ENCODE results near the gene FBXL17.
A peak's percentile ranks its signal among the peaks of the same experiment; 100 is the strongest.
"Not testable (repeated sequence)": the region's sequence is repeated elsewhere in the genome, so short reads cannot be mapped to it uniquely, and the experiment has no call there.

The FBXL17 gene

GRCh38 chr5:108381954-108382783, at the start of gene FBXL17:
FBXL17 (minus strand) TSS chr5:108382098.
- DNase-seq (ENCODE audit: low spot score), result peak; percentile 88

GRCh38 chr5:108430931-108431608, 49.2 kb upstream of the FBXL17 start:
- no peak for DNase-seq (ENCODE audit: low spot score)

- no peak for DNase-seq (ENCODE audit: low spot score)
Measured at GRCh38 chr5:108421713-108422112, 39.8 kb upstream of the FBXL17 start.

GRCh38 chr5:108420755-108421154, 38.9 kb upstream of the FBXL17 start:
- DNase-seq (ENCODE audit: low spot score), result no peak

- DNase-seq (ENCODE audit: low spot score), result no peak
Measured at GRCh38 chr5:108420158-108420557, 38.3 kb upstream of the FBXL17 start.

GRCh38 chr5:108418197-108418596, 36.3 kb upstream of the FBXL17 start:
- no peak for DNase-seq (ENCODE audit: low spot score)

GRCh38 chr5:108417166-108417670, 35.3 kb upstream of the FBXL17 start:
- no peak for DNase-seq (ENCODE audit: low spot score)

- DNase-seq (ENCODE audit: low spot score), result no peak
Measured at GRCh38 chr5:108415726-108416125, 33.8 kb upstream of the FBXL17 start.

- DNase-seq (ENCODE audit: low spot score), result no peak
Measured at GRCh38 chr5:108409786-108410185, 27.9 kb upstream of the FBXL17 start.

- not testable (repeated sequence) for DNase-seq (ENCODE audit: low spot score)
Measured at GRCh38 chr5:108405201-108405600, 23.3 kb upstream of the FBXL17 start.

GRCh38 chr5:108398964-108399363, 17.1 kb upstream of the FBXL17 start:
- DNase-seq (ENCODE audit: low spot score), result no peak

GRCh38 chr5:108396837-108397236, 14.9 kb upstream of the FBXL17 start:
- not testable (repeated sequence) for DNase-seq (ENCODE audit: low spot score)

GRCh38 chr5:108387758-108388157, 5.9 kb upstream of the FBXL17 start:
- no peak for DNase-seq (ENCODE audit: low spot score)

GRCh38 chr5:108386345-108387061, 4.6 kb upstream of the FBXL17 start:
- DNase-seq (ENCODE audit: low spot score), result no peak

- no peak for DNase-seq (ENCODE audit: low spot score)
Measured at GRCh38 chr5:108384741-108385140, 2.8 kb upstream of the FBXL17 start.

GRCh38 chr5:108382784-108383330, 959 bp upstream of the FBXL17 start:
- no peak for DNase-seq (ENCODE audit: low spot score)

- DNase-seq (ENCODE audit: low spot score), result peak; percentile 21
Measured at GRCh38 chr5:108381350-108381953, 446 bp downstream of the FBXL17 start.

- peak; percentile 46 for DNase-seq (ENCODE audit: low spot score)
Measured at GRCh38 chr5:108380531-108381349, 1.2 kb downstream of the FBXL17 start.

GRCh38 chr5:108379722-108380530, 2.0 kb downstream of the FBXL17 start:
- no peak for DNase-seq (ENCODE audit: low spot score)

GRCh38 chr5:108375768-108376167, 6.1 kb downstream of the FBXL17 start:
- DNase-seq (ENCODE audit: low spot score), result no peak

All from kidney capillary endothelial cell (primary cell).